Right hindlimb (tissue), 1 donor: ENCODE results near the gene ADD2.

Source experiments
- DNase-seq: peaks from one replicate; pipeline ENCODE4 v3.0.0-alpha.2; 2018

The ADD2 gene

GRCh38 chr2:70718736-70719135 lies 49.3 kb downstream of the ADD2 start:
- DNase-seq = no peak

DNA sequence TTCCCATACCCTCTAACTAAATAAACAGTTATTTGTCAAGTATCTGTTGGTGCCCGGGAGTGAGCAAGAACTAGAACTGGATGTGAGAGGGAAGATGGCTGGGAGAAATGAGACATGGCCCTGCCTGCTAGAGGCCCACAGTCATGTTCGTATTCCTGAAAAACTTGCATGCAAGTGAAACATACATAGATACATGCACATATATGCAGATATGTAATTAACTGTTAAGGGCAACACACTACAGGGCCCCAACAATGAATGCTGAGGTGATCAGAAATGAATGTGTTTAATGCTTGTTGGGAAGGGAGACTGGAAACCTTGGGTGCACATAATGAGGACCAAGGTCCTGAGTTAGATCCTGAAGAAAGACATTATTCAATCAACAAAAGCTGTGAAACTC lies 49.8 kb downstream of the ADD2 start:
- no peak for DNase-seq

DNA sequence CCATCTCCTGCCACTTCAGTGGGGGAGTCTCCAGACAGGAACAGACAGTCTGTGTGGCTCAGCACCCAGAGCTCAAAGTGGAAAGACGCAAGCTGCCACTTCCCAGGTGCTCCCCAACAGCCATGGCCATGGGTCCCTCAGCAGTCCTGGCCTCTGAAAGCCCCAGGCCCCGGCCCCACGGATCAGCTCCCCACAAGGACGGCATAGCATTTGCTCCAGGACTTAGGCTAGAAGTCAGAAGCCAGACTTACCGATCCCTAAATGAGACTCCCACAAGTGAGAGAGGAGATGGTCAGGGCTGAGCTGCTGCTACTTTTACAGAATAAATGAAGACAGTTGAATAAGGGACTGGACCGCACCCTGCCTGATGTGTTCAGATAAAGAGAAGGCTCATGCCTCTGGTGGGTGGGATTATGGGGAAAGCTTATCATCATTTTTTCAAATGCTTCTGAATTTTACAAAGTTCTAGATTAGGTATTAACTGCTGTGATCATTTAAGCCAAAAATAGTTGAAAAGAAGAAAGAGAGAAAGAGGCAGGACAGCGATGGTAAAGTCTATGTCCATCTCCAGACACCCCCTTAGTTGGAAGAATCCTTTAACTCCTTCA lies 50.5 kb downstream of the ADD2 start:
- DNase-seq = no peak

GRCh38 chr2:70716951-70717350 lies 51.0 kb downstream of the ADD2 start:
- DNase-seq = no peak

DNA sequence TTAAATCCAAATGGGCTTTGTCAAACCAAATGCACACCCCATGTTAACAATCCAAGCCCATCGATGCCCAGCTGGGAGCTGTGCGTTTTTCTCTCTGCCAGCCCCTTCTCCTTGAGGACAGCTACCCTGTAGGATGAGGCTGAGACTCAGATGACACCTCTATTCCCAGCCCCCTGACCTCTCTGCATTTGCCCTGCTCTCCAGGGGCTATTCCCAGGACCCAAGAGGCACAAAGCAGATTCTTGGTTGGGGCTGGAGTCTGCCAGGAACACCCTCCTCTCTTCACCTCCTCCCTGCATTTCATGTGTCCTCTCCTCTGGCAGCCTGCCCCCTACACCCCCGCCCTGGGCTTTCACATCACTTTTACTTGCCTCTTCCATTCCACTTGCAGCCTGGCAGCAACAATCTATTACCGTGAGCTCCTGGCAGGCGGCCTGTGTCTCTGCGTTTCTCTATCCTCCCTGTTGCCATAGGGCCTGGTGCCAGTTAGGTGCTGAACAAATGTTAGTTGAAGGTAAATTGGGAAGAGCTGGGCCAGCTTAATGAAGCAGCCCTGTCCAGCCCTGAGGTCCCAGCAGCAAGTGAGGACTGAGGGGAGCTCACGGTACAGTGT lies 51.8 kb downstream of the ADD2 start:
- no peak for DNase-seq

GRCh38 chr2:70715071-70715985 lies 52.7 kb downstream of the ADD2 start:
- DNase-seq = no peak

- DNase-seq = no peak
These were observed 53.7 kb downstream of the ADD2 start for GRCh38 chr2:70714141-70714905.

DNA sequence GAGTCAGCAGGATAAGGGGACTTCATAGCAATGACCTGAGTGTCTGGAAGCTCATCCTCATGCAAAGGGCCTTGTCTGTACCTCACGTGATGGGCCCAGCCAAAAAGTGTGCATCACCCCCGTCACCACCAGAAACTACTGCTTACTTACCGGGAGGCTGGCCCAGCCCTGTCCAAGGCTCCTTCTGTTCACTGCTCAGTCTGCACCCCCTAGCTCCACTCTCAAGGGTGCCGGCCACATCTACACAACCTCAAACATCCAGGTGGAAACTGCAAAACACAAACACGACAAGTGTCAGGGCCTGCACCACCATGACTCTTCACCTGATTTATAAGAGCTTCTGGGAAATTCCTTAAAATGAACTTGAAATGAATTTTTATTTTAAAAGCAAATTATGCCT lies 55.1 kb downstream of the ADD2 start:
- DNase-seq = no peak

DNA sequence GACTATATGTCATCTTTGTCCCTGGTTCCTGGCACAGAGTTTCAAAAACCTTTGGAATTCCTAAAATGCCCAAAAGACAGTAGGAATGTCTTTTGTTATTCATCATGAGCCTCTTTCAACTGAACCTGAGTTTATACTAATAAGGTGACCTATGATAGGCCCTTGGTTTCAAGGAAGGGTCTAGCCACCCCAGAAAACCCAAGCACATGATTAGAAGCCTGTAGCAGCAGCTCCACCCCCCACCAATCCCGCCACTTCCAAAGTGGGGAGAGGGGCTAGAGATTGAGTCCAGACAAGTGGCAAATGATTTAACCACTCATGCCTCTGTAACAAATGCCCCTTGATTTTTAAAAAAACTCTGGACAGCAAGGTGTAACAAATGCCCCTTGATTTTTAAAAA lies 56.8 kb downstream of the ADD2 start:
- DNase-seq = no peak

- peak; percentile 37 for DNase-seq
These were observed 57.8 kb downstream of the ADD2 start for GRCh38 chr2:70710038-70710690.

DNA sequence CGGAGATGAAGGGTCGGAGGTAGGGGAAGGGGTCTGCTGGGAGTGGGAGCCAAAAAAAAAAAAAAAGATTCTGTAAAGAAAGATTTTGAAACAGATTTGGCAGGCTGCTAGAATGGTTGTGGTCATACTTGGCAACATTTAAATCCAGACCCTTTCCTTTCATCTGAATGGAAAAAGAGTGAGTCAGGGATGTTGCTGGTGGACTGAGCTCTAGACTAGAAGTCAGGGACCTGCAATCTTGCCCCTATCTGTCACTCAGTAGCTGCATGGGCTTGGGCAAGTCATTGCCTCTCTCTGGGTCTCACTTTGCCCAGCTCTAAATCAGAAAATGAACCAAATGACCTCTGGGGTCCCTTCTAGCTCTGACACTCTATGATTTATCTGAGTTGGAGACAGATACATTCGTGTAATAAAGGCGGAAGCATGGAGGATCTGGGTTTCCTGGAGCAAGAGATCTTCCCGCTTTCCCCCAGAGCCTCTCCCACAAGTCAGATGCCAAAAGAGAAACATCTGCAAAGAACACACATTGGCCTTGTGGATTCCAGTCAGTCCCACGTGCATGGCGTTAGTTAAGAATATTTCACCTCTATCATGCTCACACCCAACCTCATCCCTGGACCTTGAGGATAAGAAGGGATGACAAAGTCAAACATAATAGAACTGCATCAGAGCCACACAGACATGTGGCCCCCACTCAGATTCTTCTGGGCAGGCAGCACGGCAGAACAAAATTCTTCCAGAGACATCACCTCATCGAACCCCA lies 58.5 kb downstream of the ADD2 start:
- peak; percentile 60 for DNase-seq

DNA sequence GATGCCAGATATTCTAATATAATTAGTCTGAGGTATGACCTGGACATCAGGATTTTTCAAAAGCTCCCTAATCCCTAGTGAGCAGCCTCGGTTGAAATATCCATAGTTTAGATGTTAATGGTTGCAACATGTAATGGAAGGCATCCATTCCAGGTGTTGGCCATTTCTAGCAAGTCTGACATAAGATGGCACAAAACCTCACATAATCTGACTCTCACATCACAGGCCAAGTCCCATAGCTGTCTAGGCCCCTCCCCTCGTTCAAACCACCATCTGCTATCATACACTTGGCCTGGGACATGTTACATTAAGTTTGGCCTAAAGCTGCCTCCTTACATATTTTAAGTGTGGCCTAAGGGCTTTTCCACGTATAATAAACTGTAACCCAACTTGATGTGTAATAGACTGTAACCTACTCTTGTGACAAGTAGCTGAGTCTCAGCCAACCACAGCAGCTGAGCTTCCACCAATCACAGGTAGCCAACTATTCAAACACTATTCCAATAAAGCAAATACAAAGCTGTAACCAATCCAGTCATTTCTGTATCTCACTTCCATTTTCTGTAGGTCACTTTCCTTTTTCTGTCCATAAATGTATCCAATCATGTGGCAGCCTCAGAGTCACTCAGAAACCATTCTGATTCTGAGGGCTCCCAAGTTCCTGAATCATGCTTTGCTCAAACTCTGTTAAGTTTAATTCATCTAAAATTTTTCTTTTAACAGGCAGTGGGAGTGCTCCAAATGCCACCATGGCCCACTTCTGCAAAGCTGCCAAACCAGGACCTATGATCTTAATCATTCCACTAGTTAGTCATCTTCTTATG lies 59.4 kb downstream of the ADD2 start:
- no peak for DNase-seq

DNA sequence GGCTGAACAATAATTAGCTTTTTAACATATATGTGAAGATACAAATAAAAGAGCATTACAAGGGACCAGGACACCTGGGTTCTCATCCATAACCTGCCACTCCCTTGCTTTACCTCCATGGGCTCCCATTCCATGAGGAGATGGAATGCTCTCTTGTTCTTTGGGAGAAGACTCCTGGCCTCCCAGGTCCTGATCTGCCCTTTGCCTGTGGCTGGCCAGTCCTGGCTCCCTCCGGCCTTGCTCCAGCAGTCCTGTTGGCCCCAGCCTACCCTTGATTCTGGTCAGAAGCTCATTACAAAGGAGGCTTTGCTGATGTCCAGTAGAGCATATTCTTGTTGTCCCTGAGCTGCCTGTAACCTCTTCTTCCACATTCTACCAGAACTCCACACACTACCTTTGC lies 60.3 kb downstream of the ADD2 start:
- DNase-seq = no peak

GRCh38 chr2:70706026-70706795 lies 61.8 kb downstream of the ADD2 start:
- DNase-seq = no peak

GRCh38 chr2:70705160-70705850 lies 62.7 kb downstream of the ADD2 start:
- DNase-seq = no peak

- peak; percentile 50 for DNase-seq
These were observed 64.0 kb downstream of the ADD2 start for GRCh38 chr2:70703900-70704549.

- no peak for DNase-seq
These were observed 65.1 kb downstream of the ADD2 start for GRCh38 chr2:70702711-70703395.

DNA sequence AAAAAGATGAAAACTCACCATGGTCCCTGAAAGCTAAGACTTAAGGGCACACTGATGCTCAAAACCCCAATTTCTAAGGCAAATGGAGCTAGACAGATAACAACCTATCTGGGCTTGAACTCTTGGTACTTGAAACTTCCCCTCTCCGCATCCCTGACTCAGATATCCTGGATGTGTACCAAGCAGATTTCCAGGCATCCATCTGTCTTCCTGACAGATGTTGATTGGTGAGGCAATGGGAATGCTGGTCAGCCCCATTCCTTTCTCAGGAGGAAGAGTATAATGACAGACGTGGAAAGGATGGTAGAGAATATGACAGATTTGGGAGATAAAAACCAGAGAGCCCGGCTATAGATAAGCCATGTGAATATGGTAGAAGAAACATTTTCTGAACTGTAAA lies 69.2 kb downstream of the ADD2 start:
- no peak for DNase-seq
